Neural cell (in vitro differentiated cells): ENCODE measurements around the gene ALAS1.

Experiments
- CTCF ChIP-seq: fragments of 450-650 bp; IDR thresholded peaks from 2 replicates; pipeline ENCODE4 v1.5.1; 2014; ENCODE audit warnings: antibody characterized with exemption, mild to moderate bottlenecking, moderate library complexity; ENCODE audit not compliant: poor library complexity, severe bottlenecking
- EZH2 ChIP-seq: fragments of 200-600, 300-800 bp; shearing (Covaris generic), sonication (generic); IDR thresholded peaks from 2 replicates; pipeline ENCODE4 v1.6.1; 2014; ENCODE audit warnings: antibody characterized with exemption, low read length, borderline replicate concordance, mild to moderate bottlenecking; ENCODE audit not compliant: insufficient read depth, poor library complexity, severe bottlenecking
- TAF1 ChIP-seq: IDR thresholded peaks from 2 replicates; pipeline ENCODE4 v1.6.1; 2012; ENCODE audit warnings: low read depth

GRCh38 chr3:52242039-52242438 is 44.1 kb downstream of the ALAS1 start:
- TF ChIP-seq EZH2: no peak
- no peak for TF ChIP-seq TAF1
- TF ChIP-seq CTCF: no peak
